IMR-90 (cell line): ENCODE measurements around the gene SIAH3.

Experiments
- FOS ChIP-seq: fragments of 150-350 bp; IDR thresholded peaks from 2 replicates; pipeline ENCODE4 v1.6.1; 2016; ENCODE audit warnings: low read depth, low read length
- MXI1 ChIP-seq: IDR thresholded peaks from 2 replicates; pipeline ENCODE4 v1.6.1; 2012; ENCODE audit warnings: low read depth, mild to moderate bottlenecking, low read length, moderate library complexity, borderline replicate concordance
- NFE2L2 ChIP-seq: fragments of 150-350 bp; IDR thresholded peaks from 2 replicates; pipeline ENCODE4 v1.6.1; 2016; ENCODE audit warnings: low read depth, mild to moderate bottlenecking, low read length
- POLR2A ChIP-seq: IDR thresholded peaks from 2 replicates; pipeline ENCODE4 v1.6.1; 2012; ENCODE audit warnings: mild to moderate bottlenecking, low read depth, low read length
- RFX5 ChIP-seq: IDR thresholded peaks from 2 replicates; pipeline ENCODE4 v1.8.0; 2012; ENCODE audit warnings: low read depth, mild to moderate bottlenecking, low read length, moderate library complexity
- SMC3 ChIP-seq: fragments of 150-350 bp; IDR thresholded peaks from 2 replicates; pipeline ENCODE4 v1.6.1; 2016; ENCODE audit warnings: low read depth, mild to moderate bottlenecking, antibody characterized with exemption, low read length, moderate library complexity
- TF ChIP-seq, protein P1 (sequence below): fragments of 150-350 bp; IDR thresholded peaks from 2 replicates; pipeline ENCODE4 v1.6.1; 2017; ENCODE audit warnings: mild to moderate bottlenecking, antibody characterized with exemption, low read length, low read depth
- TF ChIP-seq, protein P2 (sequence below): conservative IDR thresholded peaks from 2 replicates; pipeline ENCODE4 v1.5.1; 2012; ENCODE audit warnings: mild to moderate bottlenecking, low read depth, low read length, improper control_type of control experiment

DNA sequence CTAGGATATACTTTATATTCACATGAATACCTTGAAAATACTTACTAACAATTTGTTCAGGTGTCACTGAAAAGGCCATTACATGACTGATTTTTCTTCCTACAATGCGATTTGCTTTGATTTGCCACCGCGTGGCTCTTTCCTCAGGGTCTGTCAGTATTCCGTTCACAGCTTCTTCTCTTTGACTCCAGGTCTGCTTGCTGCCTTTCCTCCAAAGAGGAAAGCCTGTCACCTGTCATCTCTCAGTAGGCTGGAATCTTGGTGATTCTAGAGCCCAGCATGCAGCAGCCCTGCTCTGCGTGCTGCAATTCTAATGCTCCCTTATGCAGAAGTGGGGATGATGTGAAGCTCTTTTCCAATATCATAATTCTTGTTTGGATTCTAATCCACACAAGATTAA is 33.6 kb upstream of the SIAH3 start:
- TF ChIP-seq, protein P1, sequence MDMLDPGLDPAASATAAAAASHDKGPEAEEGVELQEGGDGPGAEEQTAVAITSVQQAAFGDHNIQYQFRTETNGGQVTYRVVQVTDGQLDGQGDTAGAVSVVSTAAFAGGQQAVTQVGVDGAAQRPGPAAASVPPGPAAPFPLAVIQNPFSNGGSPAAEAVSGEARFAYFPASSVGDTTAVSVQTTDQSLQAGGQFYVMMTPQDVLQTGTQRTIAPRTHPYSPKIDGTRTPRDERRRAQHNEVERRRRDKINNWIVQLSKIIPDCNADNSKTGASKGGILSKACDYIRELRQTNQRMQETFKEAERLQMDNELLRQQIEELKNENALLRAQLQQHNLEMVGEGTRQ = no peak
- TF ChIP-seq RFX5 (no peak), POLR2A (no peak), SMC3 (no peak), FOS (no peak), NFE2L2 (no peak), MXI1 (no peak)
- TF ChIP-seq, protein P2, sequence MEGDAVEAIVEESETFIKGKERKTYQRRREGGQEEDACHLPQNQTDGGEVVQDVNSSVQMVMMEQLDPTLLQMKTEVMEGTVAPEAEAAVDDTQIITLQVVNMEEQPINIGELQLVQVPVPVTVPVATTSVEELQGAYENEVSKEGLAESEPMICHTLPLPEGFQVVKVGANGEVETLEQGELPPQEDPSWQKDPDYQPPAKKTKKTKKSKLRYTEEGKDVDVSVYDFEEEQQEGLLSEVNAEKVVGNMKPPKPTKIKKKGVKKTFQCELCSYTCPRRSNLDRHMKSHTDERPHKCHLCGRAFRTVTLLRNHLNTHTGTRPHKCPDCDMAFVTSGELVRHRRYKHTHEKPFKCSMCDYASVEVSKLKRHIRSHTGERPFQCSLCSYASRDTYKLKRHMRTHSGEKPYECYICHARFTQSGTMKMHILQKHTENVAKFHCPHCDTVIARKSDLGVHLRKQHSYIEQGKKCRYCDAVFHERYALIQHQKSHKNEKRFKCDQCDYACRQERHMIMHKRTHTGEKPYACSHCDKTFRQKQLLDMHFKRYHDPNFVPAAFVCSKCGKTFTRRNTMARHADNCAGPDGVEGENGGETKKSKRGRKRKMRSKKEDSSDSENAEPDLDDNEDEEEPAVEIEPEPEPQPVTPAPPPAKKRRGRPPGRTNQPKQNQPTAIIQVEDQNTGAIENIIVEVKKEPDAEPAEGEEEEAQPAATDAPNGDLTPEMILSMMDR = no peak
